ENCODE results near the gene AGBL4. TPM values are rescaled to one million over a fixed set of nuclear protein-coding genes. Genes with fewer than 3 reads are reported as not detected.
A peak's percentile ranks its signal among the peaks of the same experiment; 100 is the strongest.

AGBL4 gene
- total and polyA plus RNA-seq, 9 of the 15 experiments (the other 6 are each of a cell fraction or from before 2014, with no cell fraction given) = 0.11 TPM; not detected in 7

DNA sequence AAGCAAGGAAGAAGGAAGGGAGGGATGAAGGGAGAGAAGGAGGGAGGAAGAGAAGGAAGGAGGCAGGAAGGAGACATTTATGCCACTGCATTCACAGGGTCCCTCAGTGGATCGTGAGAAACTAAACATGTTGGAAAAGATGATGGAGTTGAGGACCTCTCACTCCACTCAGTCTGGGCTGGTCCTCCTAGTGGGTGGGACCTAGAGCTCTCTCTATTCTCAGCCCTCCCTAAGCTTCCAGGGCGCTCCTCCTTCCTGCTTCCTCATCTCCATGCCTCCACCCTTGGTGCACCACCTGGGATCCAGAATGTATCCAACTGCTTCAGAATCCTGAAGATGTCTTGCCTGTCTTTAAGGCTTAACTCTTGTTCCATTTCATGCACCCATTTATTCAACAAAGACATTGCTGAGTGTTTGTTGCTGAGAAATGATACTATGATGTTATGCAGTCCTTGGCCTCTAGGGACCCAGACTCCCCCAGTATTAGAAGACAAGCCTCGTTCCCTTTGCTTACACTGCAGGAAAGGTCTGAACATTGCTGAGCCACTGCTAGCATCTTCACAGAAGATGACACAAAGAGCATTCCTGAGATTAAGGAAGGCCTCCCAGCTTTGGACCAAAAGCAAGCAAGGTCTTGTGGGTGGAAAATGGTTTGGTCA is 1335.5 kb downstream of the AGBL4 start:
- no peak for FAIRE-seq
- H3K9ac ChIP-seq (ENCODE audit: insufficient read depth in 1 of 2, low read depth in 2 of 2, low read length in 2 of 2) = no peak overlapping the region
- TF ChIP-seq CC2D1A (IDR thresholded peaks at IDR 0.05) (no peak), EZH2 (IDR thresholded peaks at IDR 0.05; ENCODE audit: borderline replicate concordance, low read depth, low read length) (no peak), FOXJ3 (CRISPR knock-in tag; IDR thresholded peaks at IDR 0.05) (no peak), PML (IDR thresholded peaks at IDR 0.05; ENCODE audit: low read length) (no peak), CHCHD3 (CRISPR knock-in tag; IDR thresholded peaks at IDR 0.05) (no peak), BRCA1 (IDR thresholded peaks at IDR 0.05) (no peak), BRCA1 (CRISPR knock-in tag; IDR thresholded peaks at IDR 0.05) (no peak), CTCF (IDR thresholded peaks at IDR 0.05 in 2 of 3, conservative IDR thresholded peaks at IDR 0.05 in 1 of 3; ENCODE audit: insufficient read depth in 2 of 3, low read depth in 1 of 3, low read length in 3 of 3) (peak in 1 of 3 experiments; percentile 27; a peak in 1 of 6 replicates)
- POLR2A ChIA-PET = interaction anchor here (0.6 kb wide), 1 partner anchor 10 kb away, joined by 3 read pairs; no protein-coding TSS in a partner anchor
- CTCF ChIA-PET (ENCODE audit: low intra/inter-chr PET ratio) = no interaction called here
- intact Hi-C loops (cut with micrococcal nuclease) (no loop called here), in situ Hi-C loops (cut with MboI) (no loop called here)
- no peaks in the 10 kb centered on the region for H3K9me1 ChIP-seq (ENCODE audit: control insufficient read depth, insufficient read depth, low read length)
- no peak overlapping the region for H2AFZ ChIP-seq (ENCODE audit: low read depth, low read length)
- no peak overlapping the region for H3K4me2 ChIP-seq (ENCODE audit: insufficient read depth, low read length)
- no peaks in the 10 kb centered on the region for H3K9me3 ChIP-seq (replicated peaks; ENCODE audit: control insufficient read depth, insufficient read depth, low read depth, low read length)
- H3K27ac ChIP-seq (ENCODE audit: extremely low read depth, low read depth, low read length) = no peak overlapping the region
- 3% methylated on average over 3 of the region's 3 CpGs for WGBS (ENCODE audit: insufficient coverage, low coverage, missing lambda C conversion rate)
- H3K79me2 ChIP-seq (ENCODE audit: control insufficient read depth, insufficient read depth, low read length) = no peaks in the 10 kb centered on the region
- H3K4me1 ChIP-seq (replicated peaks in 1 of 2; ENCODE audit: control insufficient read depth in 2 of 2, insufficient read depth in 2 of 2, low read length in 2 of 2) = no peaks in the 10 kb centered on the region
- no peaks in the 10 kb centered on the region for H4K20me1 ChIP-seq (replicated peaks; ENCODE audit: control insufficient read depth, insufficient read depth, low read length)
- peaks cover 0 to 1% of the 10 kb centered on the region in 2 experiments; a peak in 1 of 5 replicates for H3K27me3 ChIP-seq (ENCODE audit: control insufficient read depth in 2 of 2, insufficient read depth in 2 of 2, low read length in 2 of 2)
- peak in 3 of 4 experiments; percentile 5 to 27 (median 23) for DNase-seq (ENCODE audit: extremely low read depth in 1 of 4, low spot score in 3 of 4)
- peak; percentile 81 for ATAC-seq
- no TSS peak for BruUV-seq (replicated peaks)
- no peak overlapping the region for H3K4me3 ChIP-seq
- no peaks in the 10 kb centered on the region for H3K36me3 ChIP-seq (ENCODE audit: control insufficient read depth, insufficient read depth, low read length)
